DMS153 treated with DMSO at 0.1 percent for 48 hours (cell line): Measurements from ENCODE around the gene TFCP2L1.

Source experiments
- DNase-seq: peaks from one replicate; lab custom pipeline; 2025; ENCODE audit not compliant: unreplicated experiment; lab: John Stamatoyannopoulos, UW

The TFCP2L1 gene

DNA sequence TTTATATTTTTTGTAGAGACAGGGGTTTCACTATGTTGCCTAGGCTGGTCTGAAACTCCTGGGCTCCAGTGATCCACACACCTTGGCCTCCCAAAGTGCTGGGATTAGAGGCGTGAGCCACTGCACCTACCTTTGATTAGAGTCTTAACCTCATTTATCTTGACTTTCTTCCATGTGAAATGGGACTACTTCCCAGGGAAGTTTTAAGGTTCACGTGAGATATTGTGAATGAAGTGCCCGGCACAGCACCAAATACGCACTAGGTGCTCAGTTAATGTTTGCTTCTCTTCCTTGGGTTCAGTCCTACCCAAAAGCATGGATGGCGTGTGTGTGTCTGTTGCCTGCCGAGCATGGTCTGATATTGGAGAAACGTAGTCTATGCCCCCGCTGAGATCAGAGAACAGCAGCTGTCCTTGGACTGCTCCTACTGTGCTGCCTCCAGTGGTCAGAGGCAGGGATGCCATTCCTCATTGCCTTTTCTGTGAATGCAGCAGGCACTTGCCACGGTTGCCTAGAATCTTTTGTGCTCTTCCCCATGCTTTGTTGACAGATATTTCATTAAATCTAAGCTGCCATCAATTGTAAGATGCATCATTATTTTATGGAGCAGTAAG lies 12.3 kb upstream of the TFCP2L1 start:
- DNase-seq, result no peak

DNA sequence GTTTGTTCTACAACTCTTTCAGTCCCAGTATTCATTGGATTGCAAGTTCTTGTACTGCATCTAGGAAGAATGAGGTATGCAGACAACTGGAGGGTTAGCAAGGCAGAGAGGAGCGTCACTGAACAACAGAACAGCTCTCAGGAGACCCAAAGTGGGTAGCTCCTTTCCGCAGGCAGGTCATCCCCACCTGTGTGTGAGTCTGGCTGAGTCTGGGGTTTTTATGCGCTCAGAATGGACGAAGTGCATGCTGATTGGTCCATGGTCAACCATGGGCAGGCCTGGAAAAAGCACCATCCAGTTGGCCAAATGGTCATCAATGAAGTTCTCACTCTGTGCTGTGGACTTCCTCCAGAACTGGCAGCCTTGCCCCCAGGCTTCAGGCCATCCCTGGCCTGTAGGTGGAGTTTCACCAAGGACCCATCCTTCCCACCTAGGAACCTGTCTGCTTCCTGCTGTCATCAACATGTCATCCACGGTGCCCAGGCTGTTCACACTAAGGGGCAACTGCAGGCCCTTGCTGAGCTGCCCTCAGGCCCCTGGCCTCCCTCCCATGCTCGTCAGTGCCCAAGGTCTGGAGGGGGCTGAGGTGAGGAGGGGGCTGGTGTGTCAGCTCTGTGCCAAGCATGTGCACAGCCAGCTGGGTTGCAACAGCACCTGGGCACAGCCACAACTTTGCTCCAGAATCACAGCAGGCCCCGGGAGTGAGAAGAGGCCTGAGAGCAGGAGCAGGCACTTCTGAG lies 11.1 kb upstream of the TFCP2L1 start:
- DNase-seq, result no peak

DNA sequence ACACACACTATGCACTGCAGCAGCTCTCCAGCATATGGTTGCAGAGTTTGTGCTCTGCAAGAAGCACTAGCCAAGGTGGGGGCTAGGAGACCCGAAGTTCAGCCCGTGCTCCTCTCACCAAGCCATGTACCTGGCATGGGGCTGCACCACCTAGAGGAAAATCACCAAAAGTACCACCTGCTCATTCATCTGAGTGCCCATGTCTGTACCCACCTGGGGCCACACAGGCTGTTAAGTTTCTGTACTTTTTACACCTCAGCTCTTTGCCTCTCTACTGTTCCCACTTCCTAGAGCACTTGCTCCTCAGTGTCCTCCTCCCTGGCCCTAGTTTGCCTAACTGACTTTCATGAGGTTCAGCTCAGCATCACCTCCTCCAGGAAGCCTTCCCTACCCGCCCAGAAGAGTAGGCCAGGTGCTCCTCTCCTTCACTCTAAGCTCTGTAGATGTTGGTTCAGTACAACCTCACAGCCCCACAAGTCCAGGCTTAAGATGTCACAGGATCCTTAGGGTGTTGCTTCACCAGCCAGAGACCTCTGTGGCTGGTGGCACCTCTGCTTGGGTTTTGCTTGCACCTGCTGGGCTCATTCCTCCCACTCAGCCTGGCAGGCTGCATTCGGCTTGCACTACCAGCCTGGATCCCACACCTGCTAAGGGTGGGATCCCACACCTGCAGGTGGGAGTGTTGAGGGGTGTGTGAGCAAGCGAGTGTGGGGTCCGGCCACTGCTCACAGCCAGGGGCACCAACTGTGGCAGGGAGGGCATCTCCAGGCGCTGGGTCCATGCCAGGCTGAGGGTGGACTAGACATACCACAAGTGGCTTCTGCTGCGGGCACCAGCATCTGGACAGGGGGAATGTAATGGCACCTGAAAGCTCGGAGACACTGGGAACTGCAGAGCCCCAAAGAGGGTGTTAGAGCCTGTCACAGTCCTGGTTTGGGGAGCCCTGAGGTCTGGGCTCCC lies 10.2 kb upstream of the TFCP2L1 start:
- DNase-seq, result no peak

DNA sequence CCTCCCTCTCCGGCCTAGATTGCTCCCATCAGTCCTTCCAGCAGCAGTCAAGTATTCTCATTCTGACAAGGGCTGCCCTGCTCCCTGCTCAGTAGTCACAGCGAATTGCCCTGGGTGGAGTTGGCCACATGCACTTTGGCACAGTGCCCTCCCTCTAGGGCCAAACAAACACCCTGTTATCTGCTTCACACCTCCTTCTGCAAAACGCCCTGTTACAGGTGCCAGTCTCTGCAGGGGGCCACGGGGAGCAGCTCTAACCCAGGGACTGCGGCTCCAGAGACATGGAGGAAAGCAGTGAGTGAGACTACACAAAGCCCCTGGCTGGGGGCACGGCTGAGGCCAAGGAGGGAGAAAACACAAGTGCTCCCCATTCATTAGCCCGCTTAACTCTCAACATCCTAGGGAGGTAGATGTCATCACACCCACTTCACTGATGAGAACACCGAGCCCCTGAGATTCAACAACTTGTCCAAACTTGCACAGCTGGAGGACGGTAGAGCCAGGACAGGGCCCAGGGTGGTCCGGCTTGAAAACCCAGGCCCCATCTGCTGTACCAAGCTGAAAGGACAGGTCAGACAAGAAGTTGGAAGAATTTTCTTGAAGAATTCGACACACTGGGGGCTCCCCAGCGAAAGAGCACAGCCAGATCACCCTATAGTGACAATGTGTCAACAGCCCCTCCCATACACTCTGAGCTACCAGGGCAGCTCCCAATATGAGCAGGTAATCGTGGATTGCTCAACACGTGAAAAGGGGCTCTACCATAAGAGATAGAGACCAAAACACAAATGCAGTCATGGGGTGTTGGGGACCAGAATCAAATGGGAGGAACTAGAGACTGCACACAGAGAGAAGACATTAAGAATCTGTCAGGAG lies 8.7 kb upstream of the TFCP2L1 start:
- DNase-seq, result no peak

DNA sequence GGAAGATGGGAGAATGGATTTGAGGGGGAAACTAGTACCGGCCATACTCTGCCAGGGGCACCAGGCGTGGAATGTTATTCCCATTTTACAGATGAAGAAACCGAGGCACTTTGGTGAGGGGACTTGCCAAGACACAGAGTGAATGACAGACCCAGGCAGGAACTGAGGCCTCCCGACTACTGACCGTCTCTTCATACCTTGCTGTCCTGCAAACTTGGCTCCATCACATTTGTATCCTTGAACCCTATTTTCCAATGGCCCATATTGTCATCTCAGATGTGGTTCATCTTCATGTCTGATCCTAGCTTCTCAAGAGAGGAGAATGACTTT lies 6.2 kb upstream of the TFCP2L1 start:
- DNase-seq, result no peak

DNA sequence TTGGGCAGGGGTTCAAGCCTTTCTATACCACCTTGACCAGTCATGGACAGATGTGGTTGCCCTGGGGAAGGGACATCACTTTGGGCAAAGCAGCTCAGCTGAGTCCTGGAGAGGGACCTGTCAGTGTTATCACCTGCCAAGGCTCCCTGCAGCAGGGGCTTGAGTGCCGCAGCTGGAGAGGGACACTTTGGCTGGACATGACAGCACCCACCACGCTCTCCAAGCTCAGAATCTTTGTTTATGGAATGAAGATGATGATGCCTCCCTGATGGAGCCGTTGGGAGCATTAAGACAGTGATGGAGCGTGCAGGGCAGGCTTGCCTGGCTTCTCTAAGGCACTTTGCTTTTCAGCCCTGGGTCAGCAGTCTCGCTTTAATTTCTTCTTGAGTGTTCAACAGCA lies 4.3 kb upstream of the TFCP2L1 start:
- DNase-seq, result no peak

DNA sequence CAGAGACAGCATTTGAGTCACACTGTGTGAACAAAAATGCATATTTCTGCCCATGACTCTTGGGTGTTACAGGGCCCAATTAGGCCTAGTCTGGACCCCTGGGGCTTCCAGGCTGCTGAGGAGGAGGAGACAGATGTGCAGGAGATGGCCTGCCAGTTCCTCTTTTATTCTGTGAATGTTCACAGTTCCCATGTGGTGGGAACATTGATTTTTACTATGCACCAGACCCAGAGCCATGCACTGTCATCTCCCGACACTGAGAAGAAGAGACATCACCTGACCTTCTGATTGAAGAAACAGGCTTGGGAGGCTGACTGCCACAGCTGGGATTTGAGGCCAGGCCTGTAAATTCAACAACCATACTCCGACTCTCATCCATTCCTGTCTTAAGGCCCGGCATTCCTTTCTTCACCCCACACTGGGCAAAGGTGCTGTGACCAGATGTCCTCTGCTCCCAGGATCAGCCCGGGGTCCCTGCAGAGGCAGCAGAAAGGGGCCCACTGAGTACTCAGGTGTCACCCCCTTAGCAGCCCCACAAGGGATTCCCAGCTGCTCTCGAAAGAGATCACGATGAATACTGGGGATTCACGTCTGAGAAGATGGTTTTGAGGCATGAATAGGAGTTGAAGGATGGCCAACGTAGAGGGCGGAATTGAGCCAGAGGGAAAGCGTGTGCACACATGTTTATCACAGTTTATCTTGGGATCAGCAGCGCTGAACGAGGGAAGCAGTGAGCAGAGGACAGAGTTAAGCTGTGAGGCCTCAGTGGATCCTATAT lies 3.6 kb upstream of the TFCP2L1 start:
- DNase-seq, result no peak

DNA sequence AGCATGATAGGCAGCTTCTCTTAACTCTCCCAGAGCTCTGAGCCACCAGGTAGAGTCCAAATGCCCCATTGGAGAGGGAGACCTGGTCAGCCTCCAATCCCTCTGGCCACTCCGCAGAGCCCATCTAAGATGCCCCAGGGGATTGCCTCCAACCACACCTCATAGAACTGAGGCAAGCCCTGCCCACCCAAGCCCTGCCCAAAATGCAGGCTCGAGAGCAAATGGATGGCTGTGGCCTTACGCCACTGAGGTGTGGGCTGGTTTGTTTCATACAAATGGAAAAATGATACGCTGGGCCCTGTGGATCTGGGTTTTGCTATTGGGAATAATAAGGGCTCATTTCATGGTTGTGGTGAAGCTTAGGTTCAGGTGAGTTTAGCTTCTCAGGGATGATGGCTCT lies 3.0 kb upstream of the TFCP2L1 start:
- no peak for DNase-seq

DNA sequence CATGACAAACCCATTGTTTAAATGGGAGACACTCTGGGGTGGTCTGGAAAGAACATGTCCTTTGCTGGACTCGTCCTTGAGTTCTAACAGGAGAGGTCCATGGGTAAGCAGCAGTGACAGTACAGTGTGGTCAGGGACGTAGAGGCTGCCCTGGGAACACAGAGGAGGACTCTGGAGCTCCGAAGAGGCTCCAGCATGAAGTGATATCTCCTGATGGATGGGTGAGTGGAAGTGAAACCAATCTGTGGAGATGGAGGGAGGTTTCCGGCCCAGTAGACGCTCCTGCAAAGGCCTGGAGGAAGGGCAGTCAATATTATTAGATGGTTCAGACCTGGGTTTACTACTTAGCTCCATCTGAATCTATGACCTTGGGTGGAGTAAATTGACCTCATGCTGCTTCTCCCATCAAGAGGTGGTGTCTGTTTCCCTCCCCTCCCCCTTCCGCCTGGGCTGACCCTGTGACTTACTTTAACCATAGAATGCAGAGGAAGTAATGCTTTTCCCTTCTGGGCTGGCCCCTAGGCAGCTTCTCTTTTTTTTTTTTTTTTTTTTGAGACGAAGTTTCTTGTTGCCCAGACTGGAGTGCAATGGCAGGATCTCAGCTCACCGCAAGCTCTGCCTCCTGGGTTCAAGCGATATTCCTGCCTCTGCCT lies 2.3 kb upstream of the TFCP2L1 start:
- no peak for DNase-seq

DNA sequence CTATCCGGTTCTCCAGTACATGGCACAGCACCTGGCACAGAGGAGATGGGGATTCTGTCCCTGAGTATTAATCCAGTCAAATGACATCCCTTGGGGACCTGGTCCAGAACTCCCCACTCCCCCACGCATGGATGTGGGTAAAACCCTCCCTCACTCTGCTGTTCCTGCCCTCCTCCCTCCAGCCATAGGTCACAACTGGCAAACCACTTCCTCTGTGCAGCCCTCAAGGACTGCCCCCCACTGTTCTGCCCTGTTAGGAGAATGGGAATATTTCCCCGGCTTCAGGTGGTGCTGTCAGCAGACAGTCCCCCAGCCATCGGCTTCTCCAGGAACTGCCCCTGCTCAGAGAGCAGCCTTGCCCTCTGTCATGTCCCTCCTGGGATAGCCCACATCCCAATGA lies 1.5 kb upstream of the TFCP2L1 start:
- DNase-seq, result no peak

DNA sequence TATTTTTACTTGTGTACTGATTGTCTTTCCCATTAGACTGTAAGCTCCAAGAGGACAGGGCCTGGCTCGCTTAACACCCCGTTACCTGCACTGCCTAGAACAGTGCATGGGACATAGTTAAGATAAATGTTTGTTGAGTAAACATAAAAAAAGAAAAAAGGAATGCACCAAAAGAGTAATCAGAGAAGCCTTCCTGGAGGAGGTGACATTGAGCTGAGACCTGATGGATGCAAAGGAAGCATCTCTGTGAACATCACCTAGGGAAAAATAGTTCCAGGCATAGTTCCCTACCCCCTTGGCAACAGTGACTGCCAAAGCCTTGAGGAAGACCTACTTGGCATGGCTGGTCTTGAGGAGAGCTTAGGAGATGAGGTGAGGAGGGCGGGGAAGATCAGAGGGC lies 924 bp upstream of the TFCP2L1 start:
- no peak for DNase-seq

DNA sequence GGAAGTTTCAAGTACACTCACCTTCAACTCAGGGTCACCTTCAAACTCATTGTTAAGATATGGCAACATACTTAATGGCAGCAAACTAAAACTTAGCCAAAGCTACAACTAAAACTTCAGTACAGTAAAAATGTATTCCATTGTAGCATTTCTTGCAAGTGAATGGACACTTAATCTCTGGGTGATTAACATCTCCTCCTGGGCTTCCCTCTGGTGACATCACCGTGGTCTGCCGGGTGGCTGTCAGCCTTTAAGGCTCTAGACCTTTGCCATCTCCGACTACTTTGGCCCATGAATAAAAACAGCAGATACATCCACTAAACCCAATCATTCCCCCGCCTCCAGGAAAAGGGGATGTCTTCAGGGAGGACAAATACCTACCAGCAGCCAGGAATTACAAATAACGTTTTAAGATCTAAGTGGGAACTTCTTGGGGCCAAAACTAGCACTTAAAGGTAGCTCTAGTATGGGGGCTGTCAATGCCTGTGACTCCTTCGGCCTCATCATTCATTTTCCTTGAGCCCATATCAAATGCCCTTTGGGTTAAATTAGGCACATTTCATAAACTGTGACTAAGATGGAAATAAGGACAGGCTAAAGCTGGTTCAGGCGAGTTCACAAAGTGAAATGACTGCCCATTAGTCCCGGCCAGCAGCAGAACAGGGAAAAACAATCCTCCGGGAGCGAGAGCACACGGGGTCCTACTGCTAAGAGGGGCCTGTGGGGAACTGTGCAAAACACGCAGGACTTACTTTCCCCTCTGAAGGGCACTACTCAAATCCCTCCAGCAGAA lies 1.1 kb downstream of the TFCP2L1 start:
- DNase-seq, result no peak

DNA sequence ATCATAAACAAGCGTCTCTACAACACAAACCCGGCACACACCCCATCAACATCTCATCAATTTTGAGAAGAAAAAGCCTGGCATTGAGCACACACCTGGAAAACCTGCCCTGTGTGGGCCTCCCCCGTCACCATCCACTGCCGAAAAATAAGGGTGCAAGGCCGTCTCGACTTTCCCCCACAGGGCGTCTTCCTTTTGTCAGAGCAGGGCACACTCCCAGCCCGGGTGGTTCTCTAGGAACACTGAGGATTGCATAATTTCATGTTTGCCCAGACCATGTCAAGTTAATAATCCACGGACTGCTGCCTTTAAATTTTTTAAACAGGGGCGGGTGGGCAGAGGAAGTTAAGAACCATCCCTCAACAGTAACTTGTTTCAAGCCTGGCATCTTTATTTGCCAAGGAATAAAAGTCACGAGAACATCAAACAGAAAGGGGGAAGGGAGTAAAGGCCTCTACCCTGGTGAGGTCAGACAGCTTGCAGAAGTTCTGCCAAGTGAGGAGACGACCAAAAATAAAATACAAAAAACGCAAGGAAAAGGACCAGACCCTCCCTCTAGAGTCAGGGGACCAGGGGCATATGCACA lies 2.1 kb downstream of the TFCP2L1 start:
- no peak for DNase-seq

DNA sequence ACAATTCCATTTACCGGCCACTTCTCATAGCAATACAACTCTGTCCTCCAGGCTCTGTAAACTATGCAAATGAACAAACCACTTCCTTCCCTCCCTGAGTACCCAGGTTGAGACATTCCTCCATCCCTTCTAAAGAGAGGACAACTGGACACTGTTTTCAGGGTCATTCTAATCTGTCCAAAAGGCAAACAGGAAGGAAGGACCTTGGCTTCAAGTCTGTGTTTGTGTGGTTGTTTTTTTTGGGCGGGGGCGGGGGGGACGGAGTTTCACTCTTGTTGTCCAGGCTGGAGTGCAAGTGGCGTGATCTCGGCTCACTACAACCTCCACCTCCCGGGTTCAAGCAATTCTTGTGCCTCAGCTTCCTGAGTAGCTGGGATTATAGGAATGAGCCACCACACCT lies 3.3 kb downstream of the TFCP2L1 start:
- no peak for DNase-seq

DNA sequence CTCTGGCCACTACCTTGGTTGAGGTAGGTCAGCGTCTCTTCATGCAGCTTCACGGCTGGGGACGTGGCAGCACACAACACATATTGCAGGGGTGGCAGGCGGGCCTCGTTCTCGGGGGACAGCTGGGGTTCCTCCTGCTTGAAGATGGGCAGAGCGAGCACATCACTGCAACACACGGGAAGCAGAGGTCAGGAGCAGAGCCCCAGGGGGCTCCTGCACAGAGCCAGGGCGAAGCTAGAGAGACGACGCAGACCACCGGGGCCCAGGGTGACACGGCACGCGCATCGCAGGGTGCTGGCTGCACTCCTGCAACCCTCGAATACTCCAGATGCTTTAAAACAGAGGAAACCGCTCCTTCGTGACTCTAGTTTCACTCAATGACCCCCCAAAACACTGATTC lies 3.9 kb downstream of the TFCP2L1 start:
- no peak for DNase-seq

DNA sequence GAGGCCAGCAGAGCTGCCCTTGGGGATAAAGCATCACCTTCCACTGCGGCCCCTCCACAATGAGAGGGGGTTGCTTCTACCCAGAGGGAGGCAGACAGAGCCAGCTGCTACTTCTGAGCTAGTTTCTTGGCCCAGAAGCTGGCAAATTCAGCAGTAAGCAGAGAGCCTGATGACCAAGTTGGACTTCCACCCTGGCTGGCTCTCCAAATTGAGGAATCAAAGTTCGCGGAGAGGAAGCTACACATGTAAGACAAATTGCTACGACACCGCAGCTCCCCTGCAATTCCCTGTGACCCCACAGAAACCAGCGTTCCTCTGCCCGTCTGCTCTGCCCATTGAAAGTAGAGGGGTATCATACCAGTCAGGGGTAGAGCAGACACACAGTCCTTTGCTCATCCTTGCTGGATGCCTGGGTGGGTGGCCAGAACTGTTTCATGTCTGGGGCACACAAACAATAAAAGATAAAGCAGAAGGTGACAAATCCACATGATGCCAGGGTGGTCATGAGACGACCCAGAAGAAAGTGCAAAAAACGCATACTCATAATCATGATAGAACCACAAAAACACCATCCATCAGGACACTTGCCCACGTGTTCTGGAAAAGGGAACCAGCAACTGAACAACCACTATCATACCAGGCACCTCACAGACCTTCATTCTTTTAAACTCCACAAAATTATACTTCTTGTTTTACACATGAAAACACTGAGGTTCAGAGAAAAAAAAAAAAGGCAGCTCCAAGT lies 5.4 kb downstream of the TFCP2L1 start:
- DNase-seq, result no peak

DNA sequence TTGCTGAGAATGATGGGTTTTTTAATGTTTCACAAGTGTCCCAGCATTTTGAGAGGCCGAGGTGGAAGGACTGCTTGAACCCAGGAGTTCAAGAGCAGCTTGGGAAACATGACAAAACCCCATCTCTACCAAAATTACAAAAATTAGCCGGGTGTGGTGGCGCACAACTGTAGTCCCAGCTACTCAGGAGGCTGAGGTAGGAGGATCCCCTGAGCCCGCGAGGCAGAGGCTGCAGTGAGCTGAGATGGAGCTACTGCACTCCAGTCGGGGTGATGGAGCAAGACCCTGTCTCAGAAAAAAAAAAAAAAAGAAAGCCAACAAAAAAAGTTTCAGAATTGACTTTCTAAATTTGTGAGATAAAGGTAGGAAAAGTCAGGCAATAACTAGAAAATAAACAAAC lies 8.7 kb downstream of the TFCP2L1 start:
- DNase-seq, result no peak

DNA sequence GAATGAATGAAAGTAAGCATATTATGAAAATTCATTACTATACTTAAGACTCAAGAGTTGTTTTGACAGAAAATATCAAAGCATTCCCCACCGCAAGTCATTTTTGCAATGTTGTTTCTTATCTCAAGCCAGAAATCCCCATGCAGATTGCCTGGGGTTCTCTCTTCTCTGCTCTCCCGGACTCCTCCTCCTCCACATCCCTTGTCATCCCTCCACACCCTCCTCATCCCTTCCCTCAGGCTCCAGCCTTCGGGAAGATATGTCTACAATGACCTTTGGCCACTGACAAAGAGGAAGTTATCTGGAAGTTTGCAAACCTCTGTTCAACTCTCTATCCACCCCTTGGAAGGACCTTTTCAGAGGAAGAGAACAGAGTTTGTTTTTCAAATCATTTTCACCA lies 11.9 kb downstream of the TFCP2L1 start:
- DNase-seq, result no peak
